Gastroesophageal sphincter (tissue), 3 donors: ENCODE data around the gene CBLN1.

Experiments
- CTCF ChIP-seq, 4 experiments: fragments of 200-600 bp in 2 of 4; fragments of 450-650 bp in 2 of 4; sonication (generic) in 1 of 4; IDR thresholded peaks; one replicate each; pipeline ENCODE4 v1.5.1; 2017 to 2019; ENCODE audit warnings: antibody characterized with exemption in 4 of 4, mild to moderate bottlenecking in 2 of 4, moderate library complexity in 2 of 4
- POLR2AphosphoS5 ChIP-seq: sonication (generic); formaldehyde crosslinking; IDR thresholded peaks from one replicate; pipeline ENCODE4 v1.6.1; 2017; ENCODE audit warnings: antibody characterized with exemption

DNA sequence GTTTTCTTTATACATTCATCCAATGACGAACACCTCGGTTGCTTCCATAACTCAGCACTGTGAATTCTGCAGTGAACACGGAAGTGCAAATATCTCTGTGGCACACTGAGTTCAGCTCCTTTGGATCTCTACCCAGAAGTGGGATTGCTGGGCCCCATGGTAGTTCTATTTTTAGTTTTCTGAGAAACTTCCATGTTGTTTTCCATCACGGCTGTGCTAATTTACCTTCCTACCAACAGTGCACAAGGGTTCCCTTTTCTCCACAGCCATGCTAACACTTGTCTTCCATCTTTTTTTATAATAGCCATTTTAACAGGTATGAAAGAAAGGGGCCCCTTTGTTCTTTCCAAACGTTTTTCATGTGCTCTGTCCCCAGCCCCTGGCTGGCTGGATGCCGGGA, 30.2 kb upstream of the CBLN1 start:
- TF ChIP-seq CTCF (IDR thresholded peaks at IDR 0.05) (no peak), POLR2AphosphoS5 (no peak)
